Stimulated activated CD8-positive, alpha-beta memory T cell treated with anti-CD3 and anti-CD28 coated beads, Interleukin-4, amount 100 ng/mL, for 24 hours (primary cell): ENCODE results near the gene TOM1.
A peak's percentile ranks its signal among the peaks of the same experiment; 100 is the strongest.
"Not testable (repeated sequence)": the region's sequence is repeated elsewhere in the genome, so short reads cannot be mapped to it uniquely, and the experiment has no call there.

Source experiments
- DNase-seq: peaks from one replicate; pipeline ENCODE4 v3.0.0-alpha.2; 2020; ENCODE audit warnings: low read depth

TOM1 gene

DNA sequence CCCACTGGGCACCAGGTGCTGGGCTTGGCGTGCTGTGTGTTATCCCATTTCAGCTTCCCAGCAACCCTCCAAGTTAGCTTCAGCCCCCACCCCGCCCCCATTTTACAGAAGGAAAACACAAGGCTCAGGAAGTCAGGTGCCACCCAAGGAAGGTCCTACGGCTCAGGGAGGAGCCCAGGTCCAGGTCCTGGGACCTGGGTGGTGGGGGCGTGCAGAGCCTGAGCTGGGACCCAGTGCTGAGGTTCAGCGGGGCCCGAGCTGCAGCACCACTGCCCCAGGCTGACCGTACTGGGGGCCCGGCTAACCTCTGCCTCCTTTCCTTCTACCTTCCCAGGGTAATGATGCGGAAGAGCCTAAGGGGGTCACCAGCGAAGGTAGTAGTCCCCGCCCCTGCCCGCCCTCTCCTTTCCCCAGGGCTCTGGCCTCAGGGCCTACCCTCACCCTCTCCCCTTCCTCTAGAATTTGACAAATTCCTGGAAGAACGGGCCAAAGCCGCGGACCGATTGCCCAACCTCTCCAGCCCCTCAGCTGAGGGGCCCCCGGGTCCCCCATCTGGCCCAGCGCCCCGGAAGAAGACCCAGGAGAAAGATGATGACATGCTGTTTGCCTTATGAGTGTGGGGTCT lies 47.0 kb downstream of the TOM1 start:
- no peak for DNase-seq

GRCh38 chr22:35347462-35347861 lies 47.8 kb downstream of the TOM1 start:
- no peak for DNase-seq

DNA sequence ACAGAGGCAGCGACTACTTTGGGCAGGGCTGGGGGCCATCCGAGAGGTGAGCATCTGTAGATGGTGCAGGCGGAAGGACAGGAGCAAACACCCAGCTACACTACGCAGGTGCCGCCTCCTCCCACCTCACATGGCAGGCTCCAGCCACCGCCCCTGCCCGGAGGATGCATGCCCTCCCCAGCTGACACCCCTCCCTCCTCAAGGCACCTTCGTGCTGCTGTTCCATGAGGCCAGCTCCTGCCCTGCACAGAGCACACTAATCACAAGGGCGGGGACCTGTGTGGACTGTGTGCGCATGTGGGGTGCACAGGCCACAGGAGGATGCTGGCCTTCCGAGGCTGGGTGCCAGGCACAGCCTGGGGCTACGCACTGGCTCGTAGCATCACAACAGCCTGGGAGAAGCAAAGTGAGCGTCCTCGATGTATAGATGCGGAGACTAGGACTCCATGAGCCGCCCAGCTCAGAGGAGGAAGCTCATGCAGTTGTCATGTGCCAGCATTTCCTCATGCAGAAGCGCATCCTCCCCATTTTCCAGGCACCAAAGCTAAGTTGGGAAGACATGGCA lies 48.4 kb downstream of the TOM1 start:
- DNase-seq, result no peak

DNA sequence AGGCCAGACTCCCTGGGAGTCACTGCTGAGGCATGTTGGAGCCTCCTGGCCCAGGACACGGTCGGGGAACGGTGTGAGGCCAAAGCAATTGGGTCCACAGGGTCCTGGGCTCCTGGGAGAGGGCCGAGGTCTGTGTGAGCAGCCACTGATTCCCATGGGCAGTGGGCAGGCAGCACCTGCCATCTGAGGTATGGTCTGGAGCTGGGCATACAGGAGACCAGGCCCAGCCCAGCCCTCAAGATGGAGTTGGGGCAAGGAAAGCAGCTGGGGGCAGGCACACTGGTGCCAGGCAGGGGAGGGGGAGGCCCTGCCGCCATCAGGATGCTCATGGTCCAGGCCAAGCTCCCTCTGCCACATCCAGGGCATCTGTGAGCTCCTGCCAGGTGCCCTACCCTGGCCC lies 49.0 kb downstream of the TOM1 start:
- no peak for DNase-seq

DNA sequence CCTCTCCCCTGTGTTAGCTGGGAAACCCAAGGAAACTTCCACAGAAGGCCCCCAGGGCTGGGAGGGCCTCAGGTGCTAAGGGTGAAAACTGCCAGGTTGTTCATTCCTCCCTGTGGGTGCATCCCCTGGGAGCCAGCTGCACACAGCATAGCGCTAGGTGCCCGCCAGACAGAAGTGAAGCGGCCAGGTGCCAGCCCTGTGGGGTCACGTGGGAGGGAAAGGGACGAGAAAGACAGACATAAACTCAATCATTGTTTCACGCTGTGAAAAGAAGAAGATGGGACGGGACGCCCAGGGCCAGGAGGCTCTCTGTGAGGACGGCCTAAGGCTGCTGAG lies 49.6 kb downstream of the TOM1 start:
- DNase-seq, result no peak

DNA sequence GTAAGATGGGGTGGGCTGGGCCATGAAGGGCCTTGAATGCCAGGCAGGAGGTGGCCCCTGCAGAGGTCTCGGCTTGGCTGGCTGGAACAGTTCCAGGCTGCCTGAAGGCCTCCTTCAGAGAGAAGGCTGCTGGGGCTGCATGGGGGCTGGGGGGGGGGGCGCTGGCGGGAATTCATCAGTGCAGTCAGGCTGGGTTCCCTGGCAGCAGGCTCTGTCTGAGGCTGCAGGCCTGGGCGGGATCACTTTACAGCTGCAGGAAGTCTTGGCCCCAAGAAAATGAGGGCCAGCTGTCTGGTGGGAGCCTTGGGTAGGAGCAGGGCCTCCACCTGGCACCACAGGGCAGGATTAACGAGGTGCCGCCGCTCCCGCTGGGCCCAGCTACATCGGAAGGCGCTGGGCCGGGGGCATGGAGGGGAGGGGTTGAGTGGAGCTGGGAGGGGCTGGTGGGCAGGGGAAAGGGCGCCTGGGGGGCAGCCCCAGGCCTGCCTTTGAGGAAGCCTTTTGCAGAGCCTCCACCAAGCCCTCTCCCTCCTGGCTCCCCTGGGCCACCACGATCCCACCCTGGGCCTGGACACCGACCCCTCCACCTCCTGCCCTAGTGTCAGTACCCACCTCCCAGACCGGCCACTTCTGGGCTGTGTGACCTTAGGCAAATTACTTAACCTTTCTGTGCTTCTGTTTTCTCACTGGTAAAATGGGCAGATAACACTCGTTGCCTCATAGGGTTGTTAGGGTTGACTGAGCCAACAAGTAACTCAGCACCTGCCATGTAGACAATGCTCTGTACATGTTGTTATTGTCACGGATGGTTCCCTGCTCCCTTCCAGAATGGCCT lies 50.2 kb downstream of the TOM1 start:
- DNase-seq, result no peak

DNA sequence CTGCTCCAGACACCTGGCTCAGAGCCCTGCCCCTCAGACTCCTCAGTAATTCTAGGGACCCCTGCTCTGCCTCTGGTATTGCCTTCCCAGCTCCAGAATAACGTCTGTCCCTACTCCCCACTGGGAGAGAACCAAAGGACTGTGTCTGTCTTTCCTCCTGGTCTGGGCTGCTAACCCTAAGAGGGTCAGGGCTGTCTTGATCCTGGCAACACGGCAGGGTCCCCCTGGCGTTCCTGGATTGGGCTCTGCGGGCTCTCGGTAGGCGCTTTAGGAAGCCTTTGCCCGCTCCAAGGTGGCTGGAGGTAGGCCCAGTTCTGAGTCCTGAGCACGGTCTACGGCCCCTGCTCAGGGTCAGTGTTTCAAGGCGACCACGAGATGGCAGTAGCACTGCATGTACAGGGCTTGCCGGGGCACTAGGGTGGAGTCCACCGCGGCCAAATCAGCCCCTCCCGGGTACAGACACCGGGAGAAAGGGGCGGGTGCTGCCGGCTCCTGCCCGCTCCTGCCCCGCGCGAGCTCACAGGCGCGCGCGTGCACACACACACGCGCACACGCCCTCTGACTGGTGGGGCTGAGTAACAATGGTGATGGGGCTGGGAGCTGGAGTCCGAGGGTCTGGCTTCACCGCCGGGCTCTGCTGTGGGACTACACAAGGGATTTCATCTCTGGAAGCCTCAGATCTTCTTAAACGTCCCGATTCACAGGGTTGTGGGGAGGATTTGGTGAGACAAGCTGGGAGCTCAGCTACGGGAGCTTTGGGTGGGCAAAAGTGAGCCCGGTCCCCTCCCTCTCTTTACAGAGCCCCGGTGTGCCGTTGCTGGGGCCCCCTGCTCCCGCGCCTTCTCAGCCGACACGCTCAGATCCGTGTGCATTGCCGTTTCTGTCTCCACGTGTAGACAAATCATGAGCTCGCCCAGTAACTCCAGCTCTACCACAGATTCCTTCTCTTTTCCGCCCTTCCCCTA lies 51.1 kb downstream of the TOM1 start:
- DNase-seq, result peak; percentile 80

- DNase-seq, result peak; percentile 47
Observed at GRCh38 chr22:35352214-35353111, 52.8 kb downstream of the TOM1 start.

DNA sequence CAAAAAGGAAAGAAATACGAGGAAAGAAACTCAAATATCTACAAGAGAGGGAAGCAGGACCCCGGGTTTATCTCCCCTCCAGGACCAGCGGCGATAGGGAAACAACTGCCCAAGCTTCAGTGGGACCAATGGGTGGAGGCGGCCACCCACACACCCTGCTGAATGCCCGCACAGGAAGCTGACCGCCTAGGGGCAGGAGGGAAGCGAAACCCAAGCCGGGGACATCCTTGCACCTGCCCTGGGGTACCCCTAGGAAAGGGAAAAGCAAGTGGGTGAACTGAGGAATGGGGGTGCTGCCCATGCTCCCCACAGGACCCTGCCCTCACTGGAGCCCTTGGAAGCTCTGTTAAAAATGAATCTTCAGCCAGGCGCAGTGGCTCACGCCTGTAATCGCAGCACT lies 53.6 kb downstream of the TOM1 start:
- no peak for DNase-seq

GRCh38 chr22:35354068-35354467 lies 54.4 kb downstream of the TOM1 start:
- DNase-seq, result no peak

DNA sequence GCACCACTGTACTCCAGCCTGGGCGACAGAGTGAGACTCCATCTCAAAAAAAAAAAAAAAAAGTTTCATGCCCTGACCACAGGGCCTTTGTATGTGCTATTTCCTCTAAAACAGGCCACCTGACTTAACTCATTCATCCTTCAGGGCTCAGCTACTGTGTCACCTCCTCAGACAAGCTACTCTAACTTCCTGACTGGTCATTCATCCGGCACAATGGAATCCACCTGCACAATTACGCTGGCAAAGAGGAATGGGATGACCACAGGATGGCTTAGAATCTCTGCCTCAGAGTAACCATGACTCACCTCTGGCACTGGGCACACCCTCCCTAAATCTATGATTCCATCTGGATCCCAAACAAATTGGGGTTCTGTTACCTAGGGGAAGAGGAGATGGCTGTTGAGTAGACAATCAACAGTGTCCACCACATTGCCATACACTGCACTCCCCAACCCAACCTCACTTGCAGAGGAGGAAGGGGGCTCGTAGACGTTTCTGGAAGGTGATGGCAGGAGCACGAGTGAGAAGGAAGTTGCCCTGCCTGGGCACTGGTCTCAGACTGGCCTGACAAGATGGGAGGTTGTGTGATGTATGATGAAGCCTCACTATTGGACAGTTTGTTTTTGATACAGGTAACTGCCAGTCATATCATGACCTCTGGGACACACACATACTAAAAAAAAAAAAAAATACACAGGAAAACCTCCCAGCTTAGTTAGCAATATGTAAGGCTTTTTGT lies 58.4 kb downstream of the TOM1 start:
- no peak for DNase-seq

- DNase-seq, result no peak
Observed at GRCh38 chr22:35359380-35360065, 59.8 kb downstream of the TOM1 start.

- DNase-seq, result no peak
Observed at GRCh38 chr22:35361001-35361558, 61.4 kb downstream of the TOM1 start.

DNA sequence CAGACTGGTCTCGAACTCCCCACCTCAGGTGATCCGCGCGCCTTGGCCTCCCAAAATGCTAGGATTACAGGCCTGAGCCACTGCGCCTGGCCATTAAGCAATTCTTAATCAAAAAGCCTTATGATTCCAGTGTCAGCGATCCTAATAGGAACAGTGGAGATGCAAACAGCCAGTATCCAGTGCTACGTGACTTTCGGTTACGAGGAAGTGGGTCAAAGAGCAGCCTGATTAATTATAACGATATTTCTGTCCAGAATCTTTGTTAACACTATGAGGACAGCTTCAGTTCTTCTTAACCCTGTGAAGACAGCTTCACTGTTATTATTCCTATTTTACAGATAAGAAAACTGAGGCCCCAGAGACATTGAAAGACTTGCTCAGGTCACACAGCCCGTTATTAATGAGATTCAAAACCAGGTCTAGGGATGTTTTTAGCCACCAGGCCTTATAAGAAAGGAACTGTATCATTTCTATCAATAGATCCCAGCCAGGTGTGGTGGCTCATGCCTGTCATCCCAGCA lies 63.9 kb downstream of the TOM1 start:
- no peak for DNase-seq

- DNase-seq, result not testable (repeated sequence)
Observed at GRCh38 chr22:35364230-35364629, 64.5 kb downstream of the TOM1 start.

GRCh38 chr22:35367331-35367886 lies 67.7 kb downstream of the TOM1 start:
- no peak for DNase-seq

DNA sequence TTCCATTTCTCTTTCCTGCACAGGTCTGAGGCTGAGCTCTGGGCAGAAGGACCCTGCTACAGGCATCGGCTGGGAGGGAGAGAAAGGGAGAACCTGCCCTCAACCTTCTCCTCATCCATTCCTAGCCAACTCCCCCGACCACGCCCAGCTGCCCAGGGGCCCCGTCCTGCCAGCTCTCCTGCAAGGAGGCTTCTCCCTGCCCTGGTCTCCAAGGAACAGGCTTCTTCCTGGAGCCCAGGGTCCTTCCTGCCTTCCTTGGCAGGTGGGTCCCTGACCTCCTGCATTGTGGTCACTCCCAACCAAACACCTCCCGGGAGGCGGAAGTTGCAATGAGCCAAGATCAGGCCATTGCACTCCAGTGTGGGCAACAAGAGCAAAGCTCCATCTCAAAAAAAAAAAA lies 68.7 kb downstream of the TOM1 start:
- no peak for DNase-seq

- DNase-seq, result no peak
Observed at GRCh38 chr22:35369996-35370395, 70.3 kb downstream of the TOM1 start.

DNA sequence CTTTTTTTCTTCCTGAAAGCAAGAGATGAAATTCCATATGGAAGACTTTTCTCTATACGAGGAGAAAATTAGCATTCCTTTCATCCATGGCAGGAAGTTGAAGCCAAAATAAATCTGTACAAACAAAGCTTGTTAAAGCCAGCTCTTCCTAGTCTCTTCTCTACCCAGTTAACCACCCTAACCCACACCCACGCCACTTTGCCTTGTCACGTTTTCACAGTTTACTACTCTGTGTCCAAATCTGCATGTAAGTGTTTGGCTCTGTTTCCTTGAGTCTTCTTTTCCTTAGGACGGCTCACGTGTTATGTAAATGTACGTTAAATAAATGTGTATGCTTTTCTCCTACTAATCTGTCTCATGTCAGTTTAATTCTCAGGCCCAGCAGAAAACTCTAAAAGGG lies 74.1 kb downstream of the TOM1 start:
- no peak for DNase-seq
